Naive B cell (primary cell): Measurements from ENCODE around the gene C17orf67. TPM values are rescaled to one million over a fixed set of nuclear protein-coding genes. Genes with fewer than 3 reads are reported as not detected.
A peak's percentile ranks its signal among the peaks of the same experiment; 100 is the strongest.

Source experiments
- ATAC-seq, 2 donors: fragments of 150-1000 bp; cut with Tn5 transposase; 2 replicates each; pipeline ENCODE4 v1.10.0; 2021; ENCODE audit warnings: low read depth in 2 of 2, mild to moderate bottlenecking in 2 of 2, moderate library complexity in 2 of 2
- DNase-seq: peaks from one replicate; pipeline ENCODE4 v3.0.0; 2022
- H3K27ac Mint-ChIP-seq, 6 donors: one replicate each; pipeline ENCODE4 v1.8.0; 2020 to 2022; ENCODE audit warnings: mild to moderate bottlenecking in 6 of 6, mixed read lengths in 6 of 6, moderate library complexity in 5 of 6, inconsistent platforms in 2 of 6
- H3K27me3 Mint-ChIP-seq, 3 donors: one replicate each; pipeline ENCODE4 v1.8.0; 2021 to 2022; ENCODE audit warnings: mixed read lengths in 3 of 3, mild to moderate bottlenecking in 1 of 3
- H3K36me3 Mint-ChIP-seq, 2 donors: one replicate each; pipeline ENCODE4 v1.8.0; 2020 to 2022; ENCODE audit warnings: mixed read lengths in 2 of 2, inconsistent platforms in 1 of 2, mild to moderate bottlenecking in 1 of 2
- H3K4me1 Mint-ChIP-seq, 3 donors: one replicate each; pipeline ENCODE4 v1.8.0; 2020 to 2022; ENCODE audit warnings: mixed read lengths in 3 of 3, inconsistent platforms in 1 of 3, mild to moderate bottlenecking in 1 of 3, moderate library complexity in 1 of 3
- H3K4me3 Mint-ChIP-seq, 8 donors: one replicate each; pipeline ENCODE4 v1.8.0; 2020 to 2022; ENCODE audit warnings: mild to moderate bottlenecking in 8 of 8, mixed read lengths in 8 of 8, moderate library complexity in 8 of 8, inconsistent platforms in 2 of 8
- H3K9me3 Mint-ChIP-seq, 7 donors: one replicate each; pipeline ENCODE4 v1.8.0; 2020 to 2022; ENCODE audit warnings: mixed read lengths in 7 of 7, mild to moderate bottlenecking in 5 of 7, inconsistent platforms in 2 of 7, moderate library complexity in 1 of 7
- polyA plus RNA-seq, 6 donors: library from polyadenylated mRNA; unstranded; fragments of 300-500 nt; fragmentation: Illumina TruSeq; gene quantifications; one replicate each; pipeline ENCODE4 v1.2.3, GENCODE V29; 2021; ENCODE audit warnings: low read depth in 6 of 6

Gene C17orf67, protein sequence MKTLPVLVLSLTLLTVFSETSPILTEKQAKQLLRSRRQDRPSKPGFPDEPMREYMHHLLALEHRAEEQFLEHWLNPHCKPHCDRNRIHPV
- 1 to 10 TPM in 5 of 6 donors, under 1 TPM in 1; 0.15 to 2.4 (median 1.4) TPM for polyA plus RNA-seq

GRCh38 chr17:56833809-56834379 is at the start of gene C17orf67, which contains the start of gene DGKE:
C17orf67 (minus strand) TSS chr17:56833920; CDS start chr17:56815810, 18,110 bp downstream.
DGKE (plus strand) TSS chr17:56834151; CDS start chr17:56834796, 645 bp downstream.
- DNase-seq (peak; percentile 98), ATAC-seq (peak; percentile 82 to 86)
- H3K27ac Mint-ChIP-seq, result peak within 1 kb of the TSS; percentile 61 to 96 (median 83)
- peaks cover 32 to 46% (median 37%) of the 10 kb centered on the region in 3 donors for H3K4me1 Mint-ChIP-seq
- H3K36me3 Mint-ChIP-seq, result no peaks in the 10 kb centered on the region
- H3K4me3 Mint-ChIP-seq, result peak within 1 kb of the TSS; percentile 93 to 96 (median 94)
- H3K27me3 Mint-ChIP-seq, result no peaks in the 10 kb centered on the region
- H3K9me3 Mint-ChIP-seq, result no peaks in the 10 kb centered on the region

DNA sequence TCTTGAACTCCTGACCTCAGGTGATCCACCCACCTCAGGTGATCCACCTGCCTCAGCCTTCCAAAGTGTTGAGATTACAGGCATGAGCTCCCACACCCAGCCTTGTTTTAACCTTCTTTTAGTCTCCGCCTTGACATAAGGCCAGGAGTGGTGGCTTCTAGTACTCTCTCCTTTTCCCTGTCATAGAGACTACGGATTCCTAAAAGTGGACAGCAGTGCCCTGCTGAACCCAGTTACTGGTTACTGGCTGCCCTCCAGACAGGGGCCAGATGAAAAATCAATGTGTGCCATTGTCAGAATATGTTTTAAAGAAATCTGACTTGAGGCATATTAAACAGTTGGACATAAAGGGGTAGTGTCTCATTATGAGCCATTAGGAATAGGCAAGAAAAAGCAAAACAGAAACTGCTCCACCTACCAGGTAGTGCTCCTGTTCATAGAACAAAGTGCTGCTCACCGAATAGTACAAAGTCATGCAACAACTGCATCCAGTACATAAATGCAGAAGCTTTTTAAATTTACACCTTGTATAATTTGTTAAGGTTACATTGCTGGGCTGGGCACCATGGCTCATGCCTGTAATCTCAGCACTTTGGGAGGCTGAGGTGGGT is 48.1 kb upstream of the C17orf67 start:
- no peak overlapping the region for H3K4me3 Mint-ChIP-seq
- no peaks in the 10 kb centered on the region for H3K27me3 Mint-ChIP-seq
- H3K4me1 Mint-ChIP-seq, result peaks cover 6 to 11% (median 9%) of the 10 kb centered on the region in 3 donors
- H3K9me3 Mint-ChIP-seq, result peaks cover 0 to 6% (median 2%) of the 10 kb centered on the region in 7 donors
- H3K36me3 Mint-ChIP-seq, result peaks cover 7 to 10% of the 10 kb centered on the region in 2 donors
- DNase-seq (no peak), ATAC-seq (no peak)
- no peak overlapping the region for H3K27ac Mint-ChIP-seq

GRCh38 chr17:56880571-56880970 is 46.9 kb upstream of the C17orf67 start:
- Mint-ChIP-seq H3K36me3 (peaks cover 0 to 5% of the 10 kb centered on the region in 2 donors), H3K9me3 (peaks cover 0 to 6% (median 2%) of the 10 kb centered on the region in 7 donors), H3K4me1 (peaks cover 6 to 11% (median 9%) of the 10 kb centered on the region in 3 donors), H3K4me3 (no peak overlapping the region), H3K27me3 (no peaks in the 10 kb centered on the region), H3K27ac (peak overlapping the region in 2 of 6 donors; percentile 22 to 64)
- DNase-seq, result no peak
- ATAC-seq, result no peak

- Mint-ChIP-seq H3K4me3 (no peak overlapping the region), H3K9me3 (peaks cover 0 to 6% (median 2%) of the 10 kb centered on the region in 7 donors), H3K4me1 (peaks cover 6 to 11% (median 9%) of the 10 kb centered on the region in 3 donors), H3K36me3 (peaks cover 0 to 2% of the 10 kb centered on the region in 2 donors), H3K27me3 (no peaks in the 10 kb centered on the region), H3K27ac (peak overlapping the region in 2 of 6 donors; percentile 39 to 64)
- DNase-seq (no peak), ATAC-seq (no peak)
Observed at GRCh38 chr17:56880133-56880532, 46.4 kb upstream of the C17orf67 start.

DNA sequence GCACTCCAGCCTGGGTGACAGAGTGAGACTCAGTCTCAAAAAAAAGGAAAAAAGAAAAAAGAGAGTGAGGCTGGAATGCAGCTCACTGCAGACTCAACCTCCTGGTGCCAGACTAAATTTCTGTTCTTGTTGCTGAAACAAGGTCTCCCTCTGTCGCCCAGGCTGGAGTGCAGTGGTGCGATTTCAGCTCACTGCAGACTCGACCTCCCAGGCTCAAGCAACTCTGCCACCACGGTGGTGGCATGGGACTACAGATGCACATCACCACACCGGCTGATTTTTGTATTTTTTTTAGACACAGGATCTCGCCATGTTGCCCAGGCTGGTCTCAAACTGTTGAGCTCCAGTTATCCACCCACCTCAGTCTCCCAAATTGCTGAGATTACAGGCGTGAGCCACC is 45.6 kb upstream of the C17orf67 start:
- Mint-ChIP-seq H3K36me3 (no peaks in the 10 kb centered on the region), H3K9me3 (peaks cover 0 to 6% (median 2%) of the 10 kb centered on the region in 7 donors), H3K27me3 (no peaks in the 10 kb centered on the region), H3K4me1 (peaks cover 6 to 11% (median 9%) of the 10 kb centered on the region in 3 donors), H3K27ac (peak overlapping the region in 2 of 6 donors; percentile 22 to 59), H3K4me3 (peak overlapping the region in 1 of 8 donors; percentile 55)
- DNase-seq (no peak), ATAC-seq (no peak)

DNA sequence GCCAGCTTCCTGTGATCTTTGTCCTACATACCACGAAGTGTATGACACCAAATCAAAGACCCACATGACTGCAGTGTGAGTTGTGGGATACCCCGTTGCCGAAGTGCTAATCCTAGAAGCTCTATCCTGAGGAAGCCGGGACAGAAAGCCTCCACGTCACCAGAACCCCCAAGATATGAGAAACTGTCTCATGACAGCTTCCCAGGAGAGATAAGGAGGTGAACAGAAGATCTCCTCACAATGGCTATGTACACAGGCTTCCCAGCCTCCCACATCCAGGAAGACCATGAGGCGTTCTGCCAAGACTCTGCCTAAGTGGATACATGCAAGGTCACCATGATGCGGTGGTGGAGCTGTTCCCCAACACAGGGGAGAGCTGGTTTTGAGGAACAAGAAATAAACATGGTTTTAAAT is 43.1 kb upstream of the C17orf67 start:
- no peak for DNase-seq
- Mint-ChIP-seq H3K36me3 (no peaks in the 10 kb centered on the region), H3K9me3 (peaks cover 0 to 6% (median 2%) of the 10 kb centered on the region in 7 donors), H3K4me3 (no peak overlapping the region), H3K27me3 (no peaks in the 10 kb centered on the region), H3K4me1 (peaks cover 6 to 11% (median 9%) of the 10 kb centered on the region in 3 donors), H3K27ac (no peak overlapping the region)
- no peak for ATAC-seq

- Mint-ChIP-seq H3K4me3 (no peak overlapping the region), H3K36me3 (no peaks in the 10 kb centered on the region), H3K27ac (peak overlapping the region in 2 of 6 donors; percentile 52 to 82), H3K27me3 (no peaks in the 10 kb centered on the region), H3K9me3 (no peaks in the 10 kb centered on the region), H3K4me1 (peaks cover 0 to 13% (median 0%) of the 10 kb centered on the region in 3 donors)
- DNase-seq (no peak), ATAC-seq (no peak)
Observed at GRCh38 chr17:56870081-56870651, 36.4 kb upstream of the C17orf67 start.

DNA sequence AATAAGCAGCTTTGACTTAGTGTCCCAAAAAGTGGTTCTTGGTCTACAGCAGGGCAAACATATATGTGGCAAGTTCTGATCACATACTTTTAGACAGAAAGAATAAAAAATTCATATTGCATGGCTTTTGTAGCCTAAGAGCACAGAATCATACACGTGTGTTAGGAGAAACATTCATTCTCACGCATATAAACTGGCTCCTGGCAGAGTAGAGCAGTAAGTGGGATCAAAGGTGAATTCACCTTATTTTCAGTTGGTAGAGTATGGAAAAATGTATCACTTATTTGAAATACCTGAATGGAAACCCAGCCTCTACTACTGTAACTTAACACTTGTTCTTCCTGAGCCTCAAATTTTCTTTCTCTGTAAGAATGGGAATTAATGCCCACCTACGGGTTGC is 35.0 kb upstream of the C17orf67 start:
- Mint-ChIP-seq H3K27ac (no peak overlapping the region), H3K27me3 (no peaks in the 10 kb centered on the region), H3K36me3 (no peaks in the 10 kb centered on the region), H3K4me3 (peak overlapping the region in 1 of 8 donors; percentile 17), H3K4me1 (peaks cover 0 to 13% (median 0%) of the 10 kb centered on the region in 3 donors), H3K9me3 (no peaks in the 10 kb centered on the region)
- DNase-seq (no peak), ATAC-seq (no peak)

GRCh38 chr17:56867948-56868376 is 34.2 kb upstream of the C17orf67 start:
- H3K36me3 Mint-ChIP-seq, result peaks cover 0 to 1% of the 10 kb centered on the region in 2 donors
- ATAC-seq, result no peak
- H3K4me1 Mint-ChIP-seq, result peaks cover 0 to 13% (median 0%) of the 10 kb centered on the region in 3 donors
- H3K9me3 Mint-ChIP-seq, result no peaks in the 10 kb centered on the region
- H3K27me3 Mint-ChIP-seq, result no peaks in the 10 kb centered on the region
- H3K27ac Mint-ChIP-seq, result no peak overlapping the region
- no peak overlapping the region for H3K4me3 Mint-ChIP-seq
- DNase-seq, result no peak

- H3K36me3 Mint-ChIP-seq, result peaks cover 0 to 12% of the 10 kb centered on the region in 2 donors
- H3K4me1 Mint-ChIP-seq, result peaks cover 0 to 13% (median 0%) of the 10 kb centered on the region in 3 donors
- no peak overlapping the region for H3K4me3 Mint-ChIP-seq
- H3K27ac Mint-ChIP-seq, result no peak overlapping the region
- no peaks in the 10 kb centered on the region for H3K27me3 Mint-ChIP-seq
- H3K9me3 Mint-ChIP-seq, result no peaks in the 10 kb centered on the region
- DNase-seq, result no peak
- ATAC-seq, result no peak
Observed at GRCh38 chr17:56866496-56866895, 32.8 kb upstream of the C17orf67 start.

DNA sequence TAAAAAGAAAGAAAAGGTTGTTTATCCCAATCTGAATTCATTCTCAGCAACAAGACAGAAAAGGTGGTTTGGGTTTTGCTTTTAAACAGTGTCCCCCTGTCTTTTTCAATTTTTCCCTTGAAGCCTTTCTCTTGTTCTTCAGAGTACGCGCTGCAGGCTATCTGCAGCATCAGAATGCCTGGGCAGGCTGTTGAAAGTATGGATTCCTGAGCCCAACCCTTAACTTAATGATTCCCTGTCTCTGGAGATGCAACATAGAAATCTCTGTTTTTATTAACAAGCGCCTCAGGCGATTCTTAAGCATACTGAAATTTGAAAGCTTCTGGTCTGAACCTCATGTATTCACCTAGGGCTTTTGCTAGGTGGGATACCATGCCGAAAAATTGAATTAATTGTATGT is 32.4 kb upstream of the C17orf67 start:
- Mint-ChIP-seq H3K9me3 (no peaks in the 10 kb centered on the region), H3K27ac (no peak overlapping the region), H3K27me3 (no peaks in the 10 kb centered on the region), H3K4me1 (peaks cover 0 to 13% (median 0%) of the 10 kb centered on the region in 3 donors), H3K4me3 (no peak overlapping the region), H3K36me3 (peaks cover 2 to 12% of the 10 kb centered on the region in 2 donors)
- ATAC-seq, result no peak
- no peak for DNase-seq

- Mint-ChIP-seq H3K27ac (no peak overlapping the region), H3K4me3 (no peak overlapping the region), H3K27me3 (no peaks in the 10 kb centered on the region), H3K9me3 (no peaks in the 10 kb centered on the region), H3K36me3 (peaks cover 7 to 12% of the 10 kb centered on the region in 2 donors), H3K4me1 (peaks cover 0 to 7% (median 3%) of the 10 kb centered on the region in 3 donors)
- ATAC-seq (no peak), DNase-seq (no peak)
Observed at GRCh38 chr17:56863974-56864373, 30.3 kb upstream of the C17orf67 start.

GRCh38 chr17:56861899-56862298 is 28.2 kb upstream of the C17orf67 start:
- ATAC-seq (no peak), DNase-seq (no peak)
- Mint-ChIP-seq H3K27ac (no peak overlapping the region), H3K9me3 (no peaks in the 10 kb centered on the region), H3K27me3 (no peaks in the 10 kb centered on the region), H3K4me1 (peaks cover 0 to 7% (median 3%) of the 10 kb centered on the region in 3 donors), H3K36me3 (peaks cover 7 to 22% of the 10 kb centered on the region in 2 donors), H3K4me3 (no peak overlapping the region)
